ENCODE data around the gene WDHD1.
A peak's percentile ranks its signal among the peaks of the same experiment; 100 is the strongest.

The WDHD1 gene

GRCh38 chr14:55059333-55059732, 32.4 kb upstream of the WDHD1 start:
- Histone ChIP-seq H3K27me3 (ENCODE audit: control insufficient read depth, insufficient read depth, low read length) (no peaks in the 10 kb centered on the region), H3K36me3 (ENCODE audit: control insufficient read depth, insufficient read depth, low read length) (peaks cover 70% of the 10 kb centered on the region), H3K4me1 (ENCODE audit: control insufficient read depth, insufficient read depth, low read length) (no peaks in the 10 kb centered on the region), H3K9me3 (ENCODE audit: control insufficient read depth, insufficient read depth, low read depth, low read length) (no peaks in the 10 kb centered on the region), H3K27ac (ENCODE audit: low read depth, low read length) (no peak overlapping the region), H3K9ac (ENCODE audit: low read length) (no peak overlapping the region), H3K4me3 (ENCODE audit: low read depth, low read length) (no peak overlapping the region)

GRCh38 chr14:55057919-55058318, 31.0 kb upstream of the WDHD1 start:
- H3K4me3 ChIP-seq (ENCODE audit: low read depth, low read length), result no peak overlapping the region
- H3K27me3 ChIP-seq (ENCODE audit: control insufficient read depth, insufficient read depth, low read length), result no peaks in the 10 kb centered on the region
- no peak overlapping the region for H3K9ac ChIP-seq (ENCODE audit: low read length)
- no peaks in the 10 kb centered on the region for H3K9me3 ChIP-seq (ENCODE audit: control insufficient read depth, insufficient read depth, low read depth, low read length)
- peaks cover 66% of the 10 kb centered on the region for H3K36me3 ChIP-seq (ENCODE audit: control insufficient read depth, insufficient read depth, low read length)
- H3K4me1 ChIP-seq (ENCODE audit: control insufficient read depth, insufficient read depth, low read length), result peaks cover 10% of the 10 kb centered on the region
- H3K27ac ChIP-seq (ENCODE audit: low read depth, low read length), result no peak overlapping the region

DNA sequence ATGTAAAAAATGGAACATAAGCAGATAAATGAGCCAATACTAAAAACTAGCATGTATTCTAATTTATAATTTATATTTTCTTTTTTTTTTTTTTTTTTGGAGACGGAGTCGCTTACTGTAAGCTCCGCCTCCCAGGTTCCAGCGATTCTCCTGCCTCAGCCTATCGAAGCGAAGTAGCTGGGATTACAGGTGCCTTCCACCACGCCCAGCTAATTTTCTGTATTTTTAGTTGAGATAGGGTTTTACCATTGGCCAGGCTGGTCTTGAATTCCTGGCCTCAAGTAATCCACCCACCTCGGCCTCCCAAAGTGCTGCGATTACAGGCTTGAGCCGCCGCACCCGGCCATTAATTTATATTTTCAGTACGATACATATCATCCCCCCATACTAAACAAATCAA, 27.2 kb upstream of the WDHD1 start:
- Histone ChIP-seq H3K4me1 (ENCODE audit: control insufficient read depth, insufficient read depth, low read length) (peaks cover 20% of the 10 kb centered on the region), H3K36me3 (ENCODE audit: control insufficient read depth, insufficient read depth, low read length) (peaks cover 44% of the 10 kb centered on the region), H3K27me3 (ENCODE audit: control insufficient read depth, insufficient read depth, low read length) (no peaks in the 10 kb centered on the region), H3K9me3 (ENCODE audit: control insufficient read depth, insufficient read depth, low read depth, low read length) (no peaks in the 10 kb centered on the region), H3K4me3 (ENCODE audit: low read depth, low read length) (no peak overlapping the region), H3K9ac (ENCODE audit: low read length) (no peak overlapping the region), H3K27ac (ENCODE audit: low read depth, low read length) (no peak overlapping the region)

DNA sequence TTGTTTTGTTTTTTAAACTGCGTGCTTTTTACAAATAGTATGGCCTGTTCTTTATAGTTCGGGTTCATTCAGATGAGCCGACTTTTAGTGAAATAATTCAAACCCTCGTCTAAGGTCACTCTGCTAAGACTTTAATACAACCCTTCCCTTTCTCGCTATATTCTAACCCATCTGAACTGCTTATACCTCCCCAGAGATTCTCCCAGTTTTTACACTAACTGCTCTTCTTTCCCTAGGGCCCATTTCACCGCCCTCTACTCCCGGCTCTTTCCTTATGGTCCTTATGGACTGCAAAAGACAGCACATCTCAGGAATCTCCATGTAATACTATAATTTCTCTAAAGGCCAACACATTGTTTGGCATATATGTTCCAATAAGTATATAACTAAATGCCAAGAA, 26.6 kb upstream of the WDHD1 start:
- H3K9me3 ChIP-seq (ENCODE audit: control insufficient read depth, insufficient read depth, low read depth, low read length), result no peaks in the 10 kb centered on the region
- no peak overlapping the region for H3K9ac ChIP-seq (ENCODE audit: low read length)
- peak overlapping the region; percentile 98 for H3K4me3 ChIP-seq (ENCODE audit: low read depth, low read length)
- no peaks in the 10 kb centered on the region for H3K27me3 ChIP-seq (ENCODE audit: control insufficient read depth, insufficient read depth, low read length)
- peak overlapping the region; percentile 99; the same call in 1 of the 2 replicates for H3K27ac ChIP-seq (ENCODE audit: low read depth, low read length)
- peaks cover 20% of the 10 kb centered on the region for H3K4me1 ChIP-seq (ENCODE audit: control insufficient read depth, insufficient read depth, low read length)
- H3K36me3 ChIP-seq (ENCODE audit: control insufficient read depth, insufficient read depth, low read length), result peaks cover 44% of the 10 kb centered on the region

DNA sequence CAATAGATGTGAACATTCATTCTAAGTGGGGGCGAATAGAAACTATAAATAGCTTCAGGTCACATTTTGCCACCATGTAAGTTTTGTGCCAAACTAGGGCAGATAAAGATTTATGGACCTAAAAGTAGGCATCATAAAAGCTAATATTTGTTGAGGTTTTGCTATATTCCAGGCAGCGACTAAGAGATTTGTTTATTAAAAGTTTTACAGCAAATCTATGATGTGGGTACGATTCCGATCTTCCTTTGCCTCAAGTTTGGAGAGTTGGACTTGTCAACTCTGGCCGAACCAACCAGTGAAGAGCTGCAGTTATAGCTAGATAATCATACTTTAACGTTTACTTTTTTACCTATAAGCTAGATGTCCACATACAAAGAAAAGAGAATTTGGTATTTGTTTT, 26.1 kb upstream of the WDHD1 start:
- peak overlapping the region; percentile 99 for H3K27ac ChIP-seq (ENCODE audit: low read depth, low read length)
- peak overlapping the region; percentile 98 for H3K4me3 ChIP-seq (ENCODE audit: low read depth, low read length)
- peaks cover 40% of the 10 kb centered on the region for H3K36me3 ChIP-seq (ENCODE audit: control insufficient read depth, insufficient read depth, low read length)
- no peaks in the 10 kb centered on the region for H3K9me3 ChIP-seq (ENCODE audit: control insufficient read depth, insufficient read depth, low read depth, low read length)
- peaks cover 20% of the 10 kb centered on the region for H3K4me1 ChIP-seq (ENCODE audit: control insufficient read depth, insufficient read depth, low read length)
- H3K27me3 ChIP-seq (ENCODE audit: control insufficient read depth, insufficient read depth, low read length), result no peaks in the 10 kb centered on the region
- peak overlapping the region; percentile 100 for H3K9ac ChIP-seq (ENCODE audit: low read length)

DNA sequence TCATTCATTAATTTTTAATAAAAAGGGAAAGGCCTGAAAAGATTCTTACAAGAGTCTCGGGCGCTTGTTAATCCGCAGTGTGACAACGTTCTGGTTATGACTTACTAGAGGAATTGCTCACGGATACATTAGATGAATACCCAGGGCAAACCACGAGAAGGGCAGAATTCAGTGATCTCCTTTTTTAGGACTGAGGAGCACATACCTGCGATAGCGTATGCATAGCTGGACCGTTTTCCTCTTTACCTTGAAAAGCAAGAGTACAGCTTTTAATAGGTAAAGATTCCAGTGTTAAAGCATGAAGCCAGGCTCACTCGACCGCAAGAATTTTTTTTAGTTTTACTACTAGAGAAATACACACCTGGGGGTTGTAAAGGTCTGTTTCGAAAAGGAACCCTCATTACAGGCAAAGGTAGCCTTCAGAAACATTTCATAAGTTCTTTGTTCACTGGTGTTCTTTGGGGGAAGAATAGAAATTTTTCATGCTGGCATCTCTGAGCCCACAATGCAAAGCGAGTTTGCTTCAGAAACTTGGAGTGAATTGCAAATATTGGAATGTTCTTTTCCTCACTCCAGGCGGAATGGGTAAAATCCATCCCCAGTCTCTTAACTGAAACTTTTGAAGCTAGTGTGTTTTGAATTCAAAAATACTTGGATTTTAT, 25.5 kb upstream of the WDHD1 start:
- peak overlapping the region; percentile 100 for H3K9ac ChIP-seq (ENCODE audit: low read length)
- peaks cover 37% of the 10 kb centered on the region for H3K36me3 ChIP-seq (ENCODE audit: control insufficient read depth, insufficient read depth, low read length)
- no peaks in the 10 kb centered on the region for H3K27me3 ChIP-seq (ENCODE audit: control insufficient read depth, insufficient read depth, low read length)
- H3K4me1 ChIP-seq (ENCODE audit: control insufficient read depth, insufficient read depth, low read length), result peaks cover 20% of the 10 kb centered on the region
- no peaks in the 10 kb centered on the region for H3K9me3 ChIP-seq (ENCODE audit: control insufficient read depth, insufficient read depth, low read depth, low read length)
- H3K27ac ChIP-seq (ENCODE audit: low read depth, low read length), result peak overlapping the region; percentile 99
- H3K4me3 ChIP-seq (ENCODE audit: low read depth, low read length), result peak overlapping the region; percentile 98

DNA sequence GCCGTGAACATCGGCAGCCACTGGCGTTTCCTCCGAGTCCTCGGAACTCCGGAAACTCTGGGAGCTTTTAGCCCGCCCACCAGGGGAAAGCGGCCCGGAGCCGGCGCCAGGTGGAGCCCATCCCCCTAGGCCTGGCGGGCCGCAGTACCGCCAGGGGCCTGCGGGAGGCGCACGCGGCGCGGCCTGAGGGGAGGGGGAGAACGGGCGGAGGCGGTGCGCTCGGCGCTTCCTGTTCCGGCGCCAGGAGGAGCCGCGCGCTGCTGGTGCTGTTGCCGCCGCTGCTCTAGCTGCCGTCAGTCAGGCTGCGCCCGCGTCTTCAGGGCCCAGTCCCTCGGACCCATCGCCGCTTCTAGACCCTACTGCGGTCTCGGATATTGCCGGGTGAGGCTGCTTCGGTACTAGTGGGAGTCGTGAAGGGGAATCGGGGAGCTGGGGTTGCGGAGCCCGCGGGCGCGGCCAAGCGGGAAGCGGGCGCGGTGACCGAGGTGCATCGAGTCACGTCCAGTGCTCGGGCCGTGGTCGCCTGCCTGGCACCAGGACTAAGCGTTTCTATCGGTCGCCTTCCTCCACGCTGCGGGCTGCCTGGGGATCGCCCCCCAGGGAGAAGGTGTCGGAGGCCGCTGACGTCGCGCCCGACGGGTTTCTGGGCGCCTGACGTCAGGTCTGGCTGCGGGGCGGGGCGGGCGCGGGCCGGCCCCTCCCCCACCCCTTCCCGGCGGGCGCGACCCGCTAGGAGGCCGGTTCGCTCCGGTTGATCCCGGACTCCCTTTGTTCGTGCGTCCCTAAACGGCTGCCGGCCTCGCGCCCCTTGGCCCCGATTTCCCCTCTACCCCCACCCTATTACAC, 24.7 kb upstream of the WDHD1 start, which contains the start of gene MAPK1IP1L:
Gene MAPK1IP1L, plus strand, starts transcription at position 225 of the 846 bp plus-strand sequence. CDS start 10,037 bp downstream, outside the sequence.
- Histone ChIP-seq H3K36me3 (ENCODE audit: control insufficient read depth, insufficient read depth, low read length) (peaks cover 31% of the 10 kb centered on the region), H3K27ac (ENCODE audit: low read depth, low read length) (peak within 1 kb of the TSS; percentile 99), H3K27me3 (ENCODE audit: control insufficient read depth, insufficient read depth, low read length) (no peaks in the 10 kb centered on the region), H3K4me1 (ENCODE audit: control insufficient read depth, insufficient read depth, low read length) (peaks cover 20% of the 10 kb centered on the region), H3K4me3 (ENCODE audit: low read depth, low read length) (peak within 1 kb of the TSS; percentile 98), H3K9ac (ENCODE audit: low read length) (peak within 1 kb of the TSS; percentile 100), H3K9me3 (ENCODE audit: control insufficient read depth, insufficient read depth, low read depth, low read length) (no peaks in the 10 kb centered on the region)

- H3K9me3 ChIP-seq (ENCODE audit: control insufficient read depth, insufficient read depth, low read depth, low read length), result no peaks in the 10 kb centered on the region
- no peaks in the 10 kb centered on the region for H3K27me3 ChIP-seq (ENCODE audit: control insufficient read depth, insufficient read depth, low read length)
- H3K9ac ChIP-seq (ENCODE audit: low read length), result peak overlapping the region; percentile 82
- H3K36me3 ChIP-seq (ENCODE audit: control insufficient read depth, insufficient read depth, low read length), result peaks cover 28% of the 10 kb centered on the region
- peaks cover 20% of the 10 kb centered on the region for H3K4me1 ChIP-seq (ENCODE audit: control insufficient read depth, insufficient read depth, low read length)
- H3K4me3 ChIP-seq (ENCODE audit: low read depth, low read length), result peak overlapping the region; percentile 98
- peak overlapping the region; percentile 83; the same call in 1 of the 2 replicates for H3K27ac ChIP-seq (ENCODE audit: low read depth, low read length)
These were observed 24.2 kb upstream of the WDHD1 start for GRCh38 chr14:55051165-55051422.

GRCh38 chr14:55048900-55049436, 22.1 kb upstream of the WDHD1 start:
- H3K9ac ChIP-seq (ENCODE audit: low read length), result no peak overlapping the region
- H3K4me3 ChIP-seq (ENCODE audit: low read depth, low read length), result no peak overlapping the region
- H3K36me3 ChIP-seq (ENCODE audit: control insufficient read depth, insufficient read depth, low read length), result peaks cover 17% of the 10 kb centered on the region
- H3K4me1 ChIP-seq (ENCODE audit: control insufficient read depth, insufficient read depth, low read length), result peaks cover 20% of the 10 kb centered on the region
- no peaks in the 10 kb centered on the region for H3K27me3 ChIP-seq (ENCODE audit: control insufficient read depth, insufficient read depth, low read length)
- H3K9me3 ChIP-seq (ENCODE audit: control insufficient read depth, insufficient read depth, low read depth, low read length), result no peaks in the 10 kb centered on the region
- H3K27ac ChIP-seq (ENCODE audit: low read depth, low read length), result no peak overlapping the region

DNA sequence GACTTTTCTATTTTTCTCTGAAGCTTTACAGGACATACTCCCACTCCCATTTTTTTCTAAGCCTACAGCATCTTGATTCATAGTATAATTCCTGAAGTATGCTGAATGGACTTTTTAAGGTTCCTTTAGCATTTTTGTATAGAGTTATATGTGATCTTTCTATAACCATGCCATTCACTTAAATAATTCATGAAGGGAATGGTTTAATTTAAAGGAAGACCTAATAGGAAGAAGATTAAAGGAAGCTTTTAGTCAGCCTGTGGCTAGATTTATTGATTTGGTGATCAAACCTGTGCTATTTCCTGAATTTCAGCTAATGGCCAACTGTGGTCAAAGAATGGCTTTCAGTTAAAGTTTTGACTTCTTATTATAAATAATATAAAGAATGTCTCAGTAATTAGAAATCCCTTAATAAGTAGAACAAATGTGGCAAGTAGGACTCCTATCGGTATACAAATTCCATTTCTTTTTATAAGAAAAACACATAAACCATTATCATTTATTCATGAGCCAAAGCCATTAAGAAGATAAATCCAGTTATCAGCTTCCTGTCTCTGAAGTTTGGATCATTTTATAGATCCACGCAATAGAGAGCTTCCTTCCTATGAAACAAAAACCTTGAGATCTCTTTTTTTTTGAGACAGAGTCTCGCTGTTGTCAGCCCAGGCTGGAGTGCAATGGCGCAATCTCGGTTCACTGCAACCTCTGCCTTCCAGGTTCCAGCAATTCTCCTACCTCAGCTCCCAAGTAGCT, 20.6 kb upstream of the WDHD1 start:
- H3K27ac ChIP-seq (ENCODE audit: low read depth, low read length), result no peak overlapping the region
- no peak overlapping the region for H3K9ac ChIP-seq (ENCODE audit: low read length)
- H3K27me3 ChIP-seq (ENCODE audit: control insufficient read depth, insufficient read depth, low read length), result no peaks in the 10 kb centered on the region
- H3K9me3 ChIP-seq (ENCODE audit: control insufficient read depth, insufficient read depth, low read depth, low read length), result no peaks in the 10 kb centered on the region
- H3K36me3 ChIP-seq (ENCODE audit: control insufficient read depth, insufficient read depth, low read length), result peaks cover 18% of the 10 kb centered on the region
- peaks cover 6% of the 10 kb centered on the region for H3K4me1 ChIP-seq (ENCODE audit: control insufficient read depth, insufficient read depth, low read length)
- no peak overlapping the region for H3K4me3 ChIP-seq (ENCODE audit: low read depth, low read length)
